Prostate gland (tissue), 2 donors: ENCODE data around the gene COMMD9. TPM values are rescaled to one million over a fixed set of nuclear protein-coding genes. Genes with fewer than 3 reads are reported as not detected.

Experiments used
- DNase-seq: peaks from one replicate; pipeline ENCODE4 v3.0.0-alpha.2; 2019; ENCODE audit warnings: low spot score
- H3K27ac ChIP-seq, 2 donors: fragments of 200-600 bp; sonication (generic); 2 replicates each; pipeline ENCODE4 v1.5.1; 2017 to 2019
- H3K27me3 ChIP-seq: fragments of 200-600 bp; sonication (generic); replicated peaks from 2 replicates; pipeline ENCODE4 v1.5.1; 2019; ENCODE audit not compliant: insufficient read depth
- H3K36me3 ChIP-seq, 2 donors: fragments of 200-600 bp; sonication (generic); 1 replicate in 1 of 2; 2 replicates in 1 of 2; pipeline versions ENCODE4 v1.5.1 to v1.8.1; 2017 to 2019
- H3K4me1 ChIP-seq: fragments of 200-600 bp; sonication (generic); replicated peaks from 2 replicates; pipeline ENCODE4 v1.5.1; 2019
- H3K4me3 ChIP-seq, 2 donors: fragments of 200-600 bp; sonication (generic); 2 replicates each; pipeline ENCODE4 v1.5.1; 2017 to 2019
- H3K9me3 ChIP-seq: fragments of 200-600 bp; sonication (generic); 2 replicates; pipeline ENCODE4 v1.5.1; 2017
- POLR2A ChIP-seq: fragments of 450-650 bp; IDR thresholded peaks from one replicate; pipeline ENCODE4 v1.6.1; 2016; ENCODE audit warnings: antibody characterized with exemption, mild to moderate bottlenecking
- POLR2AphosphoS5 ChIP-seq: sonication (generic); formaldehyde crosslinking; IDR thresholded peaks from one replicate; pipeline ENCODE4 v1.6.1; 2017; ENCODE audit warnings: antibody characterized with exemption
- WGBS: methylation state at CpG from one replicate; pipeline ENCODE4 v1.1.5; 2018; 5-methylcytosine and 5-hydroxymethylcytosine counted together
- intact Hi-C: fragments of 100-400 bp; cut with DNase I; formaldehyde crosslinking; loops from one replicate; pipeline ENCODE4 v1.14.2; 2022
- total RNA-seq, 2 donors: library from RNA; depleted of rRNA; stranded (reverse); fragments of >200 nt; gene quantifications; one replicate each; pipeline ENCODE4 v1.1.0, GENCODE V29; 2016
- TF ChIP-seq, protein P1 (sequence below), 4 experiments: fragments of 200-600 bp in 2 of 4; fragments of 450-650 bp in 2 of 4; sonication (generic) in 2 of 4; IDR thresholded peaks; 1 replicate in 3 of 4; 2 replicates in 1 of 4; pipeline ENCODE4 v1.5.1; 2016 to 2019; ENCODE audit warnings: antibody characterized with exemption in 4 of 4, mild to moderate bottlenecking in 2 of 4, moderate library complexity in 2 of 4

COMMD9 gene
- total RNA-seq, 2 donors from 2014 or later: 34.3 to 40.4 TPM

DNA sequence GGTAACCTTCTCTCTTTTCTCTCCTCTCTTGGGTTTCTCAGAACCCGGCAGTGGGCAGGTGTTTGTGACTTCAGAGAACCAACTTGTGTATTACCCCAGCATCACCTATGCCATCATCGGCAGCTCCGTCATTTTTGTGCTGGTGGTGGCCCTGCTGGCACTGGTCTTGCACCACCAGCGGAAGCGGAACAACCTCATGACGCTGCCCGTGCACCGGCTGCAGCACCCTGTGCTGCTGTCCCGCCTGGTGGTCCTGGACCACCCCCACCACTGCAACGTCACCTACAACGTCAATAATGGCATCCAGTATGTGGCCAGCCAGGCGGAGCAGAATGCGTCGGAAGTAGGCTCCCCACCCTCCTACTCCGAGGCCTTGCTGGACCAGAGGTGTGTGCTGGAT, 62.2 kb downstream of the COMMD9 start:
- Histone ChIP-seq H3K27ac (no peak overlapping the region), H3K4me1 (no peaks in the 10 kb centered on the region), H3K4me3 (no peak overlapping the region), H3K36me3 (no peaks in the 10 kb centered on the region), H3K9me3 (no peaks in the 10 kb centered on the region), H3K27me3 (no peaks in the 10 kb centered on the region)
- 94% methylated on average over 15 of the region's 15 CpGs for WGBS
- no peak for DNase-seq
- TF ChIP-seq POLR2AphosphoS5 (no peak), POLR2A (no peak)
- TF ChIP-seq, protein P1, sequence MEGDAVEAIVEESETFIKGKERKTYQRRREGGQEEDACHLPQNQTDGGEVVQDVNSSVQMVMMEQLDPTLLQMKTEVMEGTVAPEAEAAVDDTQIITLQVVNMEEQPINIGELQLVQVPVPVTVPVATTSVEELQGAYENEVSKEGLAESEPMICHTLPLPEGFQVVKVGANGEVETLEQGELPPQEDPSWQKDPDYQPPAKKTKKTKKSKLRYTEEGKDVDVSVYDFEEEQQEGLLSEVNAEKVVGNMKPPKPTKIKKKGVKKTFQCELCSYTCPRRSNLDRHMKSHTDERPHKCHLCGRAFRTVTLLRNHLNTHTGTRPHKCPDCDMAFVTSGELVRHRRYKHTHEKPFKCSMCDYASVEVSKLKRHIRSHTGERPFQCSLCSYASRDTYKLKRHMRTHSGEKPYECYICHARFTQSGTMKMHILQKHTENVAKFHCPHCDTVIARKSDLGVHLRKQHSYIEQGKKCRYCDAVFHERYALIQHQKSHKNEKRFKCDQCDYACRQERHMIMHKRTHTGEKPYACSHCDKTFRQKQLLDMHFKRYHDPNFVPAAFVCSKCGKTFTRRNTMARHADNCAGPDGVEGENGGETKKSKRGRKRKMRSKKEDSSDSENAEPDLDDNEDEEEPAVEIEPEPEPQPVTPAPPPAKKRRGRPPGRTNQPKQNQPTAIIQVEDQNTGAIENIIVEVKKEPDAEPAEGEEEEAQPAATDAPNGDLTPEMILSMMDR (IDR thresholded peaks at IDR 0.05): no peak
- intact Hi-C loops: no loop called here

DNA sequence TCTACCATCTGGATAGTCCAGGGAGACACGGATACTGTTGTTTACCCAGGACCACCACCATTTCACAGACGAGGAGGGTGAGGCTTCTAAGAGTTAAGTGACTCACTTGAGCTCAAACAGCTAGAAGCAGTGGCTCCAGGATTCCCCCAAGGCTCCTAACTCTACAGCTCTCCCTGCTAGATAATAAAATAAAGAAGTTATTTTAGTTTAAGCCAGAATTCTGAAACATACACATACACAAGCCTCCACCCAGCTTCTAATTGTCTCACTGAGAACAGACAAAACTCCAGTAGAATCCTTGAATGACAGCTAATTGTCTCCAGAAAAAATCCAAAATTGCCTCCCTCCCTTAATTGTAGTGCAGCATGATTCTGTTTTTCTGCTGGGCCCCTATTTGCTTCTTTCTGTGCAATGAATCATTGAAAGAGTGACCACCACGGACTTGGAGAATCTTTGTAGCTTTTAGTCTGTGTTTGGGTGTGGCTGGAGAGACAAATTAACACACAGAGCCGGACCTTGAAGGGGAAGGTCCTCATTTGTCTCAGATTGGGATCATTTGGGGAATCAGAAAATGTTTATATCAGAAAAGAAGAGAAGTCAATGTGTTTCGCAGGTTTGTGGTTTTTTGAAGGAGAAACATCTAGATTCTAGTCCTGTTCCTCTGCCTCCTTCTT, 64.9 kb downstream of the COMMD9 start:
- TF ChIP-seq POLR2A: no peak
- TF ChIP-seq, protein P1 (IDR thresholded peaks at IDR 0.05): no peak
- no peak for TF ChIP-seq POLR2AphosphoS5
- no peak for DNase-seq
- H3K4me3 ChIP-seq: no peak overlapping the region
- intact Hi-C loops: no loop called here
- H3K27ac ChIP-seq: no peak overlapping the region
- no peaks in the 10 kb centered on the region for H3K36me3 ChIP-seq
- 69% methylated on average over 5 of the region's 5 CpGs for WGBS
- H3K27me3 ChIP-seq: no peaks in the 10 kb centered on the region
- no peaks in the 10 kb centered on the region for H3K9me3 ChIP-seq
- no peaks in the 10 kb centered on the region for H3K4me1 ChIP-seq

DNA sequence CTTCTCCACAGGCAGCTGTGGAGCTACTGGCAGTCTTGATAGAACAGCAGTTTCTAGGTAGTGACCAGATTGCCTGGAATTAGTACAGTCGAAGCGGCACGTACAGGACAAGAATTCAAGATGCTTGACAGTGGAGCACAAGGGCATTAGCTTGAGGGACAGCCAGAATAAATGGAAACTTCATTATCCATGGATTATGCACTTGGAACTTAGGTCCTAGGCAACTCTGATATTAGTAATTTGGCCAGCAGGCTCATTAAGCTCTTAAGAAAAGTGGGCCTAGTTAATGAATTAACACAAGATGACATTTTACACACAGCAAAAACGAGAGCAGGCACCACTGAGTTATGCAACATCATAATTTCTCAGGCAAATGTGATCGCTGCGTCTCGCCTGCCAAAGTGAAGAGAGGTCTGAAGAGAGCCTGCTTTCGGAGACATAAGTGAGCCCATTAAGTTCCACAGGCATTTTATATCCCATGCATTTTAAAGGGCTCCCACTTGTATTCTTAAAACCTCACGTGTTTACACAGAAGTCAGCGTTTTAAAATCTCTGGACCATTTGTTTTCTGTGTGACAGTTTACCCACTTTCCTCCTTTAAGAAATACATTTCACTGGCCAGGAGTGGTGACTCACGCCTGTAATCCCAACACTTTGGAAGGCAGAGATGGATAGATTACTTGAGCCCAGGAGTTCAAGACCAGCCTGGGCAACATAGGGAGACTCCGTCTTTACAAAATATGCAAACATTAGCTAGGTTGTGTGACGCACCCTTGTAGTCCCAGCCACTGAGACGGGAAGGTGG, 66.2 kb downstream of the COMMD9 start:
- H3K27ac ChIP-seq: no peak overlapping the region

More for the DNA sequence above, 66.2 kb downstream of the COMMD9 start:
- no peak overlapping the region for H3K4me3 ChIP-seq
- no peak for DNase-seq
- TF ChIP-seq, protein P1 (IDR thresholded peaks at IDR 0.05): no peak
- TF ChIP-seq POLR2AphosphoS5: no peak
- TF ChIP-seq POLR2A: no peak
- intact Hi-C loops: no loop called here
- H3K27me3 ChIP-seq: no peaks in the 10 kb centered on the region
- H3K36me3 ChIP-seq: no peaks in the 10 kb centered on the region
- WGBS: 47% methylated on average over 14 of the region's 14 CpGs
- no peaks in the 10 kb centered on the region for H3K4me1 ChIP-seq
- H3K9me3 ChIP-seq: no peaks in the 10 kb centered on the region

Other genes with a start within 250 kb of the COMMD9 start
- 10 to 100 TPM in 1 of 2 donors, 1 to 10 TPM in 1; 4.0 to 10.1 TPM for gene PRR5L, start 6.9 kb upstream of the COMMD9 start, total RNA-seq
- gene TRAF6, start 220.8 kb upstream of the COMMD9 start, total RNA-seq: 10 to 100 TPM; 10.3 to 19.0 TPM